ENCODE data around the gene MCC.

DNA sequence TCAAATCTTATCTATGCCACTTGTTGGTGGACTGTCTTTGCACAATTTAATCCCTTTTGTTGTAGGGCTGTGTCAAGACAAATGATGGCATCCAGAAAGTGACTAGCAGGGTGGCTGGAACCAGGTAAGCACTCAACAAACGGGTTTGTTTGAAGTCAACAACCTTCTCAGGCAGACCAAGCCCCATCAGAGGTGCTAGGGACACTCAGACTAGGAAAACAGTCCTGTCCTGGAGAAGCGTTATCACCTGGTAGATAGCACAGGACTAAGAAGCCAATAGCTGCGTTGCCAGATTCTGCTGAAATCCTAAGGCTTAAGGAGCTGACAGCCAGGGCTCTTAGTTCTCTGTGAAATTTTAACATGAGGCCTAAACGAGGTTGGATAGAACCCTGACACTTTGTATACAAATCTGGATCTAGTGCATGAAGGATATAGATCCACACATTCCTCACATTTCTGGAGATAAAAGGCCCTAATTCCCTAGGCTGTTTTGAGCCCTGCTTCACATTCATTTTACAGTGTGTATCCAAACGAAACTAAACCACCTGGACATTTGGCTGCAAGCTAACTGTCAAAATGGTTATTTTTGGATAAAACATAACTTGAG lies 331.9 kb downstream of the MCC start:
- TF ChIP-seq, protein P1, sequence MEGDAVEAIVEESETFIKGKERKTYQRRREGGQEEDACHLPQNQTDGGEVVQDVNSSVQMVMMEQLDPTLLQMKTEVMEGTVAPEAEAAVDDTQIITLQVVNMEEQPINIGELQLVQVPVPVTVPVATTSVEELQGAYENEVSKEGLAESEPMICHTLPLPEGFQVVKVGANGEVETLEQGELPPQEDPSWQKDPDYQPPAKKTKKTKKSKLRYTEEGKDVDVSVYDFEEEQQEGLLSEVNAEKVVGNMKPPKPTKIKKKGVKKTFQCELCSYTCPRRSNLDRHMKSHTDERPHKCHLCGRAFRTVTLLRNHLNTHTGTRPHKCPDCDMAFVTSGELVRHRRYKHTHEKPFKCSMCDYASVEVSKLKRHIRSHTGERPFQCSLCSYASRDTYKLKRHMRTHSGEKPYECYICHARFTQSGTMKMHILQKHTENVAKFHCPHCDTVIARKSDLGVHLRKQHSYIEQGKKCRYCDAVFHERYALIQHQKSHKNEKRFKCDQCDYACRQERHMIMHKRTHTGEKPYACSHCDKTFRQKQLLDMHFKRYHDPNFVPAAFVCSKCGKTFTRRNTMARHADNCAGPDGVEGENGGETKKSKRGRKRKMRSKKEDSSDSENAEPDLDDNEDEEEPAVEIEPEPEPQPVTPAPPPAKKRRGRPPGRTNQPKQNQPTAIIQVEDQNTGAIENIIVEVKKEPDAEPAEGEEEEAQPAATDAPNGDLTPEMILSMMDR (IDR thresholded peaks at IDR 0.05; ENCODE audit: insufficient read depth, low read length, poor library complexity, severe bottlenecking) = no peak
- TF ChIP-seq EZH2phosphoT487 (conservative IDR thresholded peaks at IDR 0.05; ENCODE audit: low read length) = no peak
